ENCODE measurements around the gene DPY30. TPM values are rescaled to one million over a fixed set of nuclear protein-coding genes. Genes with fewer than 3 reads are reported as not detected.
A peak's percentile ranks its signal among the peaks of the same experiment; 100 is the strongest.

DPY30 gene
- total RNA-seq = 10 to 100 TPM; 10.1 to 92.8 (median 51.7) TPM

DNA sequence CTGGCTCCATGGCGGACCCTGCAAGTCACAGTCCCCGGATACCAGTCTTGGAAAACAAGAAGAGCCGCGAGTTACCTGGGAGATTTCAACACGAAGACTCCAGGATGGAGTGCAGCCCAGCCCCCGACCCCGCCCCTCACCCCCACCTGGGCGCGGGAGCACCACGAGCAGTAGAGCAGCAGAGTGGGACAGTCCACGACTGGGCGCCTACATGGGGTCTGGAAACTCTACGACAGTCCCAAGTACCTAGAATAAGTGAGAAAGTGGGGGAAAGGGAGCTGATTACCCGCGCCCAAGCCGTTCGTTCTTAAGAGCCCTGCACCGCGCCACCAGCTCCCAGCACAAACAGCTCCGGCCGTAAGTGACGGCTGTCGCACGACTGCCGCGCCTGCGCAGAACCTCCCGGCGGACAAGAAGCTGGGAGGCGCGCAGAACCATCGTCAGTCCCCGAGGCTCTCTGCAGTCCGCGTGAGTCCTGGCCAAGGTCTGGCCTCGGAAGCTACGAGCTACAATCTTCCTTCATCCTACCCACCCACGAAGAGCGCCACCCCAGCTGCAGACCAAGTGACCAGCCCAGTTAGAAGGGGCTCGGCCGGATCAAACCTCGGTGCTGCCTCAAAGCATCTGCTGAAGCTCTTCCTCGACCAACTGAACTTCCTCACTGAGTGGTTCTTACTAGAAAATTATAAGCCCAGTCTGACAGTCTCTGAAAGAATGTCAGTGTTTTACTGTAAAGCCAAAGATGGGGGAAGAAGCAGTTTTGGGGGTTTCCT lies at the start of gene DPY30:
Gene DPY30 (minus strand): TSS at position 359 of the 773 bp plus-strand sequence. CDS start 349 bp downstream, at position 10.
- H3K9me3 ChIP-seq = no peaks in the 10 kb centered on the region
- 0% methylated on average over 10 to 26 of the region's 43 CpGs for WGBS, 2 donors
- H3K4me3 ChIP-seq = peak within 1 kb of the TSS; percentile 73 to 100 (median 92)
- peaks cover 0 to 10% (median 0%) of the 10 kb centered on the region in 4 donors for H3K36me3 ChIP-seq
- peak in 3 of 4 donors; percentile 50 to 93 (median 89) for TF ChIP-seq POLR2A (IDR thresholded peaks at IDR 0.05)
- peak; percentile 83 to 95 for TF ChIP-seq POLR2AphosphoS5 (IDR thresholded peaks at IDR 0.05)
- TF ChIP-seq, protein P1, sequence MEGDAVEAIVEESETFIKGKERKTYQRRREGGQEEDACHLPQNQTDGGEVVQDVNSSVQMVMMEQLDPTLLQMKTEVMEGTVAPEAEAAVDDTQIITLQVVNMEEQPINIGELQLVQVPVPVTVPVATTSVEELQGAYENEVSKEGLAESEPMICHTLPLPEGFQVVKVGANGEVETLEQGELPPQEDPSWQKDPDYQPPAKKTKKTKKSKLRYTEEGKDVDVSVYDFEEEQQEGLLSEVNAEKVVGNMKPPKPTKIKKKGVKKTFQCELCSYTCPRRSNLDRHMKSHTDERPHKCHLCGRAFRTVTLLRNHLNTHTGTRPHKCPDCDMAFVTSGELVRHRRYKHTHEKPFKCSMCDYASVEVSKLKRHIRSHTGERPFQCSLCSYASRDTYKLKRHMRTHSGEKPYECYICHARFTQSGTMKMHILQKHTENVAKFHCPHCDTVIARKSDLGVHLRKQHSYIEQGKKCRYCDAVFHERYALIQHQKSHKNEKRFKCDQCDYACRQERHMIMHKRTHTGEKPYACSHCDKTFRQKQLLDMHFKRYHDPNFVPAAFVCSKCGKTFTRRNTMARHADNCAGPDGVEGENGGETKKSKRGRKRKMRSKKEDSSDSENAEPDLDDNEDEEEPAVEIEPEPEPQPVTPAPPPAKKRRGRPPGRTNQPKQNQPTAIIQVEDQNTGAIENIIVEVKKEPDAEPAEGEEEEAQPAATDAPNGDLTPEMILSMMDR (IDR thresholded peaks at IDR 0.05) = peak in 1 of 6 experiments; percentile 5
- no peak for TF ChIP-seq EP300 (IDR thresholded peaks at IDR 0.05)
- no peaks in the 10 kb centered on the region for H3K27me3 ChIP-seq
- peaks cover 0 to 12% (median 9%) of the 10 kb centered on the region in 4 donors for H3K4me1 ChIP-seq
- peak; percentile 98 to 99 for ATAC-seq (ENCODE audit: low FRiP score in 2 of 2)
- peak within 1 kb of the TSS; percentile 72 to 91 (median 88) for H3K27ac ChIP-seq
- peak; percentile 94 to 98 for DNase-seq

DNA sequence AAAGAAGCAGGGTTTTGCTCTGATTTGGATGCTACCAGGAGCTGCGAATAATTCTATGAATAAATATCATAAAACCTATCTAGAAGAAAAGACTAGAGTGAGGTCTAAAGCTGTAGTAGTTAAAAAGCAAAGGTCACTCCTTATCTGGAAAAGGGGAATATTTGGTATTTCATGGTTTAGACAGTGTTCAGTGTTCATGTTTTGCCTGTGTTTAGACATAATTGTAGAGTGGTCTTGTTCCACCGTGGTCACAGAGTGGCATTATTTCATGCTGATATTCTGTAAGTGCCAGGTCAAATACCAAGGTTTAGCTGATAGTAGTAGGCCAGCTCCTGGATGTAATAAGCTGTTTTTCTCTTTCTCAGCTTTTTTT lies 34.5 kb upstream of the DPY30 start:
- 78 to 88% methylated on average over 2 of the region's 2 CpGs for WGBS, 2 donors

DNA sequence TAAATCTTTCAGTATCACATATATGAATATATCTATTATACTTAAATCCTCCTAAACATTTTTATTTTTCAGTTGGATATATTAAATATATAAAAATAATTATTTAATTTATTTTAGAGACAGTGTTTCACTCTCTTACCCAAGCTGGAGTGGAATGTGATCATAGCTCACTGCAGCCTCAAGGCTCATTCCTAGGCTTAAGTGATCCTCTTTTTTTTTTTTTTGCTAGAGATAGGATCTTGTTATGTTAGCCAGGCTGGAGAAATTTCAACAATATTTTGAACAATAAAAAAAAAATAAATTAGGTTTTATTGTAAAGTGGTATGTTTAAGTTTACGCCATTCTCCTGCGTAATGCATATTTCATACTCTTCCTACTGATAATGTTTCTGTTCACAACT lies 27.9 kb upstream of the DPY30 start:
- Histone ChIP-seq H3K4me1 (peaks cover 14 to 26% (median 18%) of the 10 kb centered on the region in 4 donors), H3K27me3 (no peaks in the 10 kb centered on the region), H3K36me3 (peaks cover 0 to 9% (median 0%) of the 10 kb centered on the region in 4 donors), H3K4me3 (no peak overlapping the region), H3K27ac (no peak overlapping the region), H3K9me3 (no peaks in the 10 kb centered on the region)
- TF ChIP-seq EP300 (IDR thresholded peaks at IDR 0.05) (no peak), POLR2A (IDR thresholded peaks at IDR 0.05) (no peak), POLR2AphosphoS5 (IDR thresholded peaks at IDR 0.05) (no peak)
- TF ChIP-seq, protein P1 (IDR thresholded peaks at IDR 0.05) = no peak
- no peak for ATAC-seq (ENCODE audit: low FRiP score in 2 of 2)
- 93 to 100% methylated on average over 2 of the region's 2 CpGs for WGBS, 2 donors
- no peak for DNase-seq

More for the DNA sequence above, 34.5 kb upstream of the DPY30 start:
- peaks cover 0 to 11% (median 0%) of the 10 kb centered on the region in 4 donors for H3K36me3 ChIP-seq
- TF ChIP-seq, protein P1 (IDR thresholded peaks at IDR 0.05) = no peak
- TF ChIP-seq POLR2AphosphoS5 (IDR thresholded peaks at IDR 0.05) = no peak
- H3K27me3 ChIP-seq = no peaks in the 10 kb centered on the region
- H3K4me3 ChIP-seq = no peak overlapping the region
- H3K9me3 ChIP-seq = no peaks in the 10 kb centered on the region
- H3K27ac ChIP-seq = no peak overlapping the region
- ATAC-seq (ENCODE audit: low FRiP score in 2 of 2) = no peak
- H3K4me1 ChIP-seq = no peaks in the 10 kb centered on the region
- DNase-seq = no peak

DNA sequence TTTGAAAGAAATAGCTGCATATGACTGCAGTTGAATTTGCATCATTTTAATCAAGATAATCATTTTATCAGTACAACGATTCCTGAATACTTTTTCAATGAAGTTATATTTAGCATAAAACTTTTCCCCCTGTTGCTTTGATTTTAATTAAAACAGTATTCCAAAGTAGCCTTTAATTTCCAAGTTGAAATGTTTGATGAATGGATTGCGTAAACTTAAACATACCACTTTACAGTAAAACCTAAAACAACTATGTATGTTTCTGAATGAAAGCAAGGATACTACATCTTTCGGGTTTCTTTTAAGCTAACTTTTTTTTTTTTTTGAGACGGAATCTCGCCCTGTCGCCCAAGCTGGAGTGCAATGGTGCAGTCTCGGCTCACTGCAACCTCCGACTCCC lies 25.1 kb upstream of the DPY30 start:
- DNase-seq = no peak
- H3K4me3 ChIP-seq = peak overlapping the region; percentile 81 to 90 (median 86)
- H3K4me1 ChIP-seq = peaks cover 14 to 32% (median 21%) of the 10 kb centered on the region in 4 donors
- ATAC-seq (ENCODE audit: low FRiP score in 2 of 2) = no peak
- H3K9me3 ChIP-seq = no peaks in the 10 kb centered on the region
- peak overlapping the region in 3 of 4 donors; percentile 93 to 96 (median 96) for H3K27ac ChIP-seq
- WGBS, 2 donors = 83 to 85% methylated on average over 8 of the region's 8 CpGs
- no peaks in the 10 kb centered on the region for H3K27me3 ChIP-seq
- TF ChIP-seq EP300 (IDR thresholded peaks at IDR 0.05) = no peak
- TF ChIP-seq, protein P1 (IDR thresholded peaks at IDR 0.05) = no peak
- TF ChIP-seq POLR2A (IDR thresholded peaks at IDR 0.05) = no peak
- TF ChIP-seq POLR2AphosphoS5 (IDR thresholded peaks at IDR 0.05) = no peak
- no peaks in the 10 kb centered on the region for H3K36me3 ChIP-seq
